Ishikawa (cell line): ENCODE measurements around the gene MTMR2.

ENCODE experiments used
- CEBPB ChIP-seq: IDR thresholded peaks from 2 replicates; pipeline ENCODE4 v1.6.1; 2012
- EP300 ChIP-seq: IDR thresholded peaks from 2 replicates; pipeline ENCODE4 v1.6.1; 2012; ENCODE audit warnings: borderline replicate concordance
- RAD21 ChIP-seq: IDR thresholded peaks from 2 replicates; pipeline ENCODE4 v1.6.1; 2012; ENCODE audit warnings: low read depth
- TAF1 ChIP-seq: IDR thresholded peaks from 2 replicates; pipeline ENCODE4 v1.6.1; 2012; ENCODE audit warnings: low read depth, mild to moderate bottlenecking
- YY1 ChIP-seq: IDR thresholded peaks from 2 replicates; pipeline ENCODE4 v1.6.1; 2012; ENCODE audit warnings: low read depth
- TF ChIP-seq, protein P1 (sequence below): IDR thresholded peaks from 2 replicates; pipeline ENCODE4 v1.6.1; 2012

DNA sequence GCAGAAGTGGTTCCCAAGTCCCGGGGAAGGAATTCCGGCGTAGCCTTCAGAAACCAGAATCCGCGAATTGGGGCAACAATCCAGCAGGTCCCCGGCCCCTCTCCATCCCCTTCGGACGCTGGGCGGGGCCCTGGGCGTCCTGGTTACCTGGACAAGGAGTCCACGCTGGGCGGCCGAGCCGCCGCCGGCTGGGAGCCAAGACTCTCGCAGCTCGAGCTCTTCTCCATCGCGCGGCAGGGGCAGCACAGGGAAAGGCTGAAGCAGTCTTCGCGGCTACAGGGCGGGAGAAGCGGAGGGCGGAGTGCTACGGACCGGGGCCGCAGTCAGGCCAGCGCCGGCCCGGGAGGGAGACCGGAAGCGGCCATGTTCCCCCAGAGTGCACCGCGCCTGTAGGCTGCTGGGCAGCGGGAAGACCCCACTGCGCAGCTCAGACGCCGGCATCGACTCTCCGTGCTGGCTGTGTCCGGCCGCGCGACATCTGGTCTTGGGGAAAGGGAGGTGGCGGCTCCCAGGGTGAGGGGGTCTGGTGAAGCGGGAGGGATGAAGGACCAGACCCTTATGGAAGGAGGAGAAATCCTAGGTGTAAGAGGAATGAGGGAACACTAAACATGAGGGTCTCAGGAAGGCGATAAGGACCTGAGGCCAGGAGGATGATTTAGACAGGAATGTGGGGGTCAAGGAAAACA lies at the start of gene MTMR2:
- TF ChIP-seq TAF1 (peak; percentile 95), RAD21 (no peak), EP300 (0 out of 2 replicates have a peak, but pooled peaks have one; percentile 32), CEBPB (no peak), YY1 (peak; percentile 97)
- TF ChIP-seq, protein P1, sequence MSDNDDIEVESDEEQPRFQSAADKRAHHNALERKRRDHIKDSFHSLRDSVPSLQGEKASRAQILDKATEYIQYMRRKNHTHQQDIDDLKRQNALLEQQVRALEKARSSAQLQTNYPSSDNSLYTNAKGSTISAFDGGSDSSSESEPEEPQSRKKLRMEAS = peak; percentile 84
